Loucy (cell line): ENCODE data around the gene ATF7.

ENCODE experiments used
- H2AFZ ChIP-seq: fragments of 200-600 bp; sonication (generic); 2 replicates; pipeline ENCODE4 v1.6.0; 2016; ENCODE audit warnings: antibody characterized with exemption, mild to moderate bottlenecking, low read length, moderate library complexity
- H3F3A ChIP-seq: fragments of 200-600 bp; 2 replicates; pipeline ENCODE4 v1.6.0; 2016; ENCODE audit warnings: antibody characterized with exemption, low read depth, mild to moderate bottlenecking
- H3K27me3 ChIP-seq: fragments of 200-600 bp; sonication (generic); 2 replicates; pipeline ENCODE4 v1.6.1; 2014; ENCODE audit warnings: low read length, mild to moderate bottlenecking; ENCODE audit not compliant: insufficient read depth, poor library complexity, severe bottlenecking
- H3K36me3 ChIP-seq: fragments of 200-600 bp; sonication (generic); 2 replicates; pipeline ENCODE4 v1.6.1; 2016; ENCODE audit warnings: low read length; ENCODE audit not compliant: insufficient read depth
- H3K4me1 ChIP-seq: fragments of 200-600 bp; sonication (generic); 2 replicates; pipeline ENCODE4 v1.5.1; 2014; ENCODE audit warnings: low read length, mild to moderate bottlenecking; ENCODE audit not compliant: insufficient read depth, poor library complexity, severe bottlenecking
- H3K4me2 ChIP-seq: fragments of 200-600 bp; sonication (generic); 2 replicates; pipeline ENCODE4 v1.6.0; 2014; ENCODE audit warnings: antibody characterized with exemption, low read length, low read depth, mild to moderate bottlenecking; ENCODE audit not compliant: poor library complexity, severe bottlenecking
- H3K4me3 ChIP-seq: fragments of 200-600 bp; sonication (generic); 2 replicates; pipeline ENCODE4 v1.5.1; 2014; ENCODE audit warnings: low read length, mild to moderate bottlenecking, mixed read lengths; ENCODE audit not compliant: poor library complexity, severe bottlenecking
- H3K79me2 ChIP-seq: fragments of 200-600 bp; sonication (generic); 2 replicates; pipeline ENCODE4 v1.6.1; 2014; ENCODE audit warnings: low read length; ENCODE audit not compliant: insufficient read depth
- H3K9ac ChIP-seq: fragments of 200-600 bp; sonication (generic); 2 replicates; pipeline ENCODE4 v1.6.0; 2014; ENCODE audit warnings: mild to moderate bottlenecking, low read depth, low read length, moderate library complexity; ENCODE audit not compliant: poor library complexity, severe bottlenecking
- H3K9me2 ChIP-seq: fragments of 200-600 bp; sonication (generic); replicated peaks from 2 replicates; pipeline ENCODE4 v1.6.1; 2016; ENCODE audit warnings: low read depth, low read length, mixed read lengths
- H3K9me3 ChIP-seq: fragments of 200-600 bp; sonication (generic); 2 replicates; pipeline ENCODE4 v1.6.1; 2014; ENCODE audit warnings: mild to moderate bottlenecking, antibody characterized with exemption, low read length, low read depth; ENCODE audit not compliant: insufficient read depth
- H4K20me1 ChIP-seq: fragments of 200-600 bp; sonication (generic); 2 replicates; pipeline ENCODE4 v1.6.0; 2014; ENCODE audit warnings: antibody characterized with exemption, low read length, mild to moderate bottlenecking; ENCODE audit not compliant: insufficient read depth, poor library complexity, severe bottlenecking
- CTCF ChIP-seq: fragments of 200-600 bp; sonication (generic); conservative IDR thresholded peaks from 2 replicates; pipeline ENCODE4 v1.5.1; 2014; ENCODE audit warnings: mild to moderate bottlenecking, antibody characterized with exemption, low read length
- EZH2phosphoT487 ChIP-seq: fragments of 200-600 bp; IDR thresholded peaks from 2 replicates; pipeline ENCODE4 v1.6.1; 2018; ENCODE audit warnings: antibody characterized with exemption, mild to moderate bottlenecking, moderate library complexity, borderline replicate concordance

The ATF7 gene

GRCh38 chr12:53644133-53644532 lies 18.0 kb upstream of the ATF7 start:
- H2AFZ ChIP-seq: no peak overlapping the region
- no peaks in the 10 kb centered on the region for H3K9me2 ChIP-seq

GRCh38 chr12:53643232-53643979 lies 17.2 kb upstream of the ATF7 start:
- Histone ChIP-seq H3K4me2 (no peak overlapping the region), H2AFZ (no peak overlapping the region), H4K20me1 (no peaks in the 10 kb centered on the region), H3K79me2 (no peaks in the 10 kb centered on the region), H3K4me1 (no peaks in the 10 kb centered on the region), H3K9me3 (no peaks in the 10 kb centered on the region; the same call in 1 of the 2 replicates), H3K36me3 (no peaks in the 10 kb centered on the region), H3K4me3 (no peak overlapping the region), H3K27me3 (no peaks in the 10 kb centered on the region), H3K9ac (no peak overlapping the region), H3F3A (no peaks in the 10 kb centered on the region), H3K9me2 (no peaks in the 10 kb centered on the region)
- TF ChIP-seq CTCF (no peak), EZH2phosphoT487 (no peak)

More at GRCh38 chr12:53644133-53644532, 18.0 kb upstream of the ATF7 start:
- Histone ChIP-seq H3K9ac (no peak overlapping the region), H3K4me3 (no peak overlapping the region), H3K4me2 (no peak overlapping the region), H3K36me3 (no peaks in the 10 kb centered on the region), H3K9me3 (no peaks in the 10 kb centered on the region; the same call in 1 of the 2 replicates), H4K20me1 (no peaks in the 10 kb centered on the region), H3K79me2 (no peaks in the 10 kb centered on the region), H3K4me1 (no peaks in the 10 kb centered on the region), H3F3A (no peaks in the 10 kb centered on the region), H3K27me3 (no peaks in the 10 kb centered on the region)
- TF ChIP-seq EZH2phosphoT487: no peak
- no peak for TF ChIP-seq CTCF

GRCh38 chr12:53638057-53638456 lies 11.9 kb upstream of the ATF7 start:
- Histone ChIP-seq H2AFZ (no peak overlapping the region), H3K9ac (no peak overlapping the region), H3K4me3 (no peak overlapping the region), H3K4me1 (no peaks in the 10 kb centered on the region), H3K9me2 (no peaks in the 10 kb centered on the region), H3K4me2 (no peak overlapping the region), H3K79me2 (no peaks in the 10 kb centered on the region), H4K20me1 (no peaks in the 10 kb centered on the region), H3K9me3 (no peaks in the 10 kb centered on the region), H3K27me3 (no peaks in the 10 kb centered on the region), H3F3A (no peaks in the 10 kb centered on the region), H3K36me3 (no peaks in the 10 kb centered on the region)
- TF ChIP-seq CTCF (no peak), EZH2phosphoT487 (no peak)
